OCI-LY1 (cell line): ENCODE data around the gene CPNE5.

Experiments used
- EZH2 ChIP-seq: fragments of 200-600 bp; sonication (generic), shearing (Covaris generic); IDR thresholded peaks from 2 replicates; pipeline ENCODE4 v1.8.0; 2017; ENCODE audit warnings: borderline replicate concordance, mixed run types, mild to moderate bottlenecking, antibody characterized with exemption, low read length, moderate library complexity, mixed read lengths
- TF ChIP-seq, protein P1 (sequence below): fragments of 200-600 bp; sonication (generic), shearing (Covaris generic); IDR thresholded peaks from 2 replicates; pipeline ENCODE4 v1.5.1; 2017; ENCODE audit warnings: mild to moderate bottlenecking, antibody characterized with exemption, low read length, moderate library complexity, mixed read lengths

DNA sequence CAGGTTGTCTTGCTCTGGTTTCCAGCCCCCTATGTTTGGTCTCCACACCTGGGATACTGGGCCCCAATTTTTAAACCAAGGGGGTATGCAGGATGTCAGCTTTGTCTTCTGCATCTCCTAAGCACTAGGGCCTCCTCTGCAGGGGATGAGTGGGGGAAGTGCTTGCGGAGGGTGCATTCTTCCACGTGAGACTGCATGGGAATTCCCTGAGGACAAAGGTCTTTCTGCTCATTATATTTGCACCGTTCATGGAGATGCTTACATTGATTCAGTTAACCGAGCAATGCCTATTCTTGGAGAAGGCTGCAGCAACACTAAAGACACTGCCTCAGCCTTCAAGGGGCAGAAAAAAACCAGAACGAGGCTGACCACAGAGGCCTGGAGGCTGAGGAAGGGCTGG lies 96.2 kb downstream of the CPNE5 start:
- TF ChIP-seq, protein P1, sequence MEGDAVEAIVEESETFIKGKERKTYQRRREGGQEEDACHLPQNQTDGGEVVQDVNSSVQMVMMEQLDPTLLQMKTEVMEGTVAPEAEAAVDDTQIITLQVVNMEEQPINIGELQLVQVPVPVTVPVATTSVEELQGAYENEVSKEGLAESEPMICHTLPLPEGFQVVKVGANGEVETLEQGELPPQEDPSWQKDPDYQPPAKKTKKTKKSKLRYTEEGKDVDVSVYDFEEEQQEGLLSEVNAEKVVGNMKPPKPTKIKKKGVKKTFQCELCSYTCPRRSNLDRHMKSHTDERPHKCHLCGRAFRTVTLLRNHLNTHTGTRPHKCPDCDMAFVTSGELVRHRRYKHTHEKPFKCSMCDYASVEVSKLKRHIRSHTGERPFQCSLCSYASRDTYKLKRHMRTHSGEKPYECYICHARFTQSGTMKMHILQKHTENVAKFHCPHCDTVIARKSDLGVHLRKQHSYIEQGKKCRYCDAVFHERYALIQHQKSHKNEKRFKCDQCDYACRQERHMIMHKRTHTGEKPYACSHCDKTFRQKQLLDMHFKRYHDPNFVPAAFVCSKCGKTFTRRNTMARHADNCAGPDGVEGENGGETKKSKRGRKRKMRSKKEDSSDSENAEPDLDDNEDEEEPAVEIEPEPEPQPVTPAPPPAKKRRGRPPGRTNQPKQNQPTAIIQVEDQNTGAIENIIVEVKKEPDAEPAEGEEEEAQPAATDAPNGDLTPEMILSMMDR, result no peak
- no peak for TF ChIP-seq EZH2
